CD4-positive, CD25-positive, alpha-beta regulatory T cell (primary cell): Measurements from ENCODE around the gene ALK. TPM values are rescaled to one million over a fixed set of nuclear protein-coding genes. Genes with fewer than 3 reads are reported as not detected.

Experiments used
- ATAC-seq, 2 donors: fragments of 150-1000 bp; cut with Tn5 transposase; one replicate each; pipeline ENCODE4 v1.10.0; 2021; ENCODE audit warnings: low read depth in 2 of 2, moderate number of reproducible peaks in 2 of 2, moderate library complexity in 1 of 2
- DNase-seq, 3 donors: peaks; one replicate each; pipeline versions ENCODE4 v3.0.0 to v3.0.0-alpha.2; 2012 to 2022; ENCODE audit warnings: mixed read lengths in 1 of 3
- H3K27ac ChIP-seq: one replicate; pipeline ENCODE4 v1.7.0; 2013; ENCODE audit warnings: mild to moderate bottlenecking, low read length; ENCODE audit not compliant: insufficient read depth, poor library complexity, severe bottlenecking
- H3K27me3 ChIP-seq: one replicate; pipeline ENCODE4 v1.7.0; 2013; ENCODE audit warnings: low read length; ENCODE audit not compliant: control insufficient read depth, insufficient read depth
- H3K36me3 ChIP-seq: one replicate; pipeline ENCODE4 v1.7.0; 2013; ENCODE audit warnings: mild to moderate bottlenecking, low read length, moderate library complexity; ENCODE audit not compliant: control insufficient read depth, insufficient read depth
- H3K4me1 ChIP-seq: 2 replicates; pipeline ENCODE4 v1.7.0; 2013; ENCODE audit warnings: mild to moderate bottlenecking, low read length; ENCODE audit not compliant: insufficient read depth, control insufficient read depth, poor library complexity, severe bottlenecking
- H3K4me3 ChIP-seq: one replicate; pipeline ENCODE4 v1.7.0; 2013; ENCODE audit warnings: low read depth, mild to moderate bottlenecking, low read length, moderate library complexity
- H3K9me3 ChIP-seq, 2 experiments: 1 replicate in 1 of 2; 2 replicates in 1 of 2; pipeline ENCODE4 v1.7.0; 2013; ENCODE audit warnings: low read length in 2 of 2, mild to moderate bottlenecking in 1 of 2, moderate library complexity in 1 of 2; ENCODE audit not compliant: control insufficient read depth in 2 of 2
- H3K27ac Mint-ChIP-seq, 3 donors: one replicate each; pipeline ENCODE4 v1.8.0; 2020 to 2022; ENCODE audit warnings: mild to moderate bottlenecking in 3 of 3, mixed read lengths in 3 of 3, moderate library complexity in 2 of 3
- H3K27me3 Mint-ChIP-seq: one replicate; pipeline ENCODE4 v1.8.0; 2022; ENCODE audit warnings: mild to moderate bottlenecking, mixed read lengths
- H3K36me3 Mint-ChIP-seq: one replicate; pipeline ENCODE4 v1.8.0; 2020; ENCODE audit warnings: mixed read lengths
- H3K4me1 Mint-ChIP-seq, 4 donors: one replicate each; pipeline ENCODE4 v1.8.0; 2020 to 2022; ENCODE audit warnings: mixed read lengths in 4 of 4, mild to moderate bottlenecking in 1 of 4
- H3K4me3 Mint-ChIP-seq, 4 donors: one replicate each; pipeline ENCODE4 v1.8.0; 2020 to 2022; ENCODE audit warnings: mild to moderate bottlenecking in 4 of 4, mixed read lengths in 4 of 4, moderate library complexity in 3 of 4
- H3K9me3 Mint-ChIP-seq, 7 donors: one replicate each; pipeline ENCODE4 v1.8.0; 2020 to 2022; ENCODE audit warnings: mixed read lengths in 7 of 7, mild to moderate bottlenecking in 3 of 7, moderate library complexity in 2 of 7
- polyA plus RNA-seq, 4 donors: library from polyadenylated mRNA; unstranded; fragments of 300-500 nt; fragmentation: Illumina TruSeq; gene quantifications; one replicate each; pipeline ENCODE4 v1.2.3, GENCODE V29; 2021
- total RNA-seq: library from RNA; stranded (reverse); gene quantifications from one replicate; pipeline ENCODE4 v1.2.3, GENCODE V29; 2022

The ALK gene
- total and polyA plus RNA-seq, 5 donors from 2014 or later: not detected

DNA sequence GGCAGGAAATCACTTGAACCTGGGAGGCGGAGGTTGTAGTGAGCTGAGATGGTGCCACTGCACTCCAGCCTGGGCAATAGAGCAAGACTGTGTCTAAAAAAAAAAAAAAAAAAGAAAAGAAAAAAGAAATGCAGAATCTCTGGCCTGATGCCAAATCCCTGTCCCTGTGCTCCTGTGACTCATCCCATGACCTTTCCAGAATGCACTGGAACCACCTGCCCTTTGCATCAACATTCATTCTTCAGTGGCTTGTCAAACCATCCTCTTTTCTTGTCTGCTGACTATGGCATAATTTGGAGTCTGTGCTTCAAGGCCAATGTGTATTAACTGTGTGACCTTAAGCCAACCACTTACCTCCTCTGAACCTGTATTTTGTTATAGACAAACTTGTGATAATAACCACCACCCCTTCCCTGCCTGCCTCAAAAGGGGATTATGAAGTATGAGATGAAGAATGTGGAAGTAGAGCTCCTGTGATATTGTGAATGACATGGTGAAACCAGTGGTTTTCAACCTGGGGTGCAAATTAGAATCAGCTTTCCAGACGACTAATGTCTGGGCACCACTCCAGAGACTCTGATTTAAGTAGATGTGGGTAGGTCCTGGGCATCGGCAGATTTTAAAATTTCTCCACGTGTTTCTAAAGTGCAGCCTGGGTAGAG lies 616.9 kb downstream of the ALK start:
- Mint-ChIP-seq H3K4me3 (no peak overlapping the region), H3K27ac (no peak overlapping the region), H3K36me3 (no peaks in the 10 kb centered on the region), H3K27me3 (peaks cover 38% of the 10 kb centered on the region), H3K9me3 (peaks cover 0 to 3% (median 0%) of the 10 kb centered on the region in 7 donors), H3K4me1 (peaks cover 0 to 5% (median 0%) of the 10 kb centered on the region in 4 donors)
- Histone ChIP-seq H3K36me3 (no peaks in the 10 kb centered on the region), H3K27ac (no peak overlapping the region), H3K4me1 (no peaks in the 10 kb centered on the region), H3K4me3 (no peak overlapping the region), H3K27me3 (peaks cover 4% of the 10 kb centered on the region), H3K9me3 (no peaks in the 10 kb centered on the region)
- DNase-seq: no peak
- ATAC-seq: no peak

- ATAC-seq (no peak), DNase-seq (no peak)
- no peak overlapping the region for H3K4me3 ChIP-seq
- Mint-ChIP-seq H3K4me3 (no peak overlapping the region), H3K27me3 (peaks cover 50% of the 10 kb centered on the region), H3K36me3 (no peaks in the 10 kb centered on the region), H3K4me1 (peaks cover 0 to 2% (median 0%) of the 10 kb centered on the region in 4 donors), H3K27ac (no peak overlapping the region), H3K9me3 (peaks cover 0 to 4% (median 0%) of the 10 kb centered on the region in 7 donors)
- no peak overlapping the region for H3K27ac ChIP-seq
- H3K4me1 ChIP-seq: no peaks in the 10 kb centered on the region
- H3K9me3 ChIP-seq: no peaks in the 10 kb centered on the region
- H3K36me3 ChIP-seq: no peaks in the 10 kb centered on the region
- H3K27me3 ChIP-seq: peaks cover 10% of the 10 kb centered on the region
Observed at GRCh38 chr2:29296585-29296984, 624.8 kb downstream of the ALK start.

GRCh38 chr2:29295845-29296244 lies 625.5 kb downstream of the ALK start:
- H3K4me1 Mint-ChIP-seq: no peaks in the 10 kb centered on the region

GRCh38 chr2:29293830-29294438 lies 627.5 kb downstream of the ALK start:
- H3K27me3 Mint-ChIP-seq: peaks cover 40% of the 10 kb centered on the region

More at GRCh38 chr2:29295845-29296244, 625.5 kb downstream of the ALK start:
- Histone ChIP-seq H3K4me1 (no peaks in the 10 kb centered on the region), H3K36me3 (no peaks in the 10 kb centered on the region), H3K27ac (no peak overlapping the region), H3K9me3 (no peaks in the 10 kb centered on the region), H3K4me3 (no peak overlapping the region), H3K27me3 (peaks cover 10% of the 10 kb centered on the region)
- Mint-ChIP-seq H3K27me3 (peaks cover 48% of the 10 kb centered on the region), H3K4me3 (no peak overlapping the region), H3K9me3 (peaks cover 0 to 4% (median 0%) of the 10 kb centered on the region in 7 donors), H3K27ac (no peak overlapping the region), H3K36me3 (no peaks in the 10 kb centered on the region)
- peak in 1 of 3 donors; percentile 11 for DNase-seq
- no peak for ATAC-seq

GRCh38 chr2:29290293-29291047 lies 630.9 kb downstream of the ALK start:
- Histone ChIP-seq H3K4me3 (no peak overlapping the region), H3K36me3 (no peaks in the 10 kb centered on the region), H3K9me3 (no peaks in the 10 kb centered on the region), H3K4me1 (no peaks in the 10 kb centered on the region), H3K27me3 (peaks cover 5% of the 10 kb centered on the region), H3K27ac (no peak overlapping the region)
- H3K9me3 Mint-ChIP-seq: peaks cover 0 to 4% (median 0%) of the 10 kb centered on the region in 7 donors
- peaks cover 18% of the 10 kb centered on the region for H3K27me3 Mint-ChIP-seq
- H3K27ac Mint-ChIP-seq: no peak overlapping the region
- no peaks in the 10 kb centered on the region for H3K36me3 Mint-ChIP-seq
- ATAC-seq: no peak
- no peak overlapping the region for H3K4me3 Mint-ChIP-seq
- DNase-seq: no peak
- H3K4me1 Mint-ChIP-seq: no peaks in the 10 kb centered on the region

More at GRCh38 chr2:29293830-29294438, 627.5 kb downstream of the ALK start:
- Mint-ChIP-seq H3K36me3 (no peaks in the 10 kb centered on the region), H3K27ac (no peak overlapping the region), H3K9me3 (peaks cover 0 to 4% (median 0%) of the 10 kb centered on the region in 7 donors), H3K4me3 (no peak overlapping the region), H3K4me1 (no peaks in the 10 kb centered on the region)
- H3K4me3 ChIP-seq: no peak overlapping the region
- no peaks in the 10 kb centered on the region for H3K9me3 ChIP-seq
- H3K27ac ChIP-seq: no peak overlapping the region
- no peak for ATAC-seq
- DNase-seq: peak in 1 of 3 donors; percentile 12
- no peaks in the 10 kb centered on the region for H3K36me3 ChIP-seq
- peaks cover 8% of the 10 kb centered on the region for H3K27me3 ChIP-seq
- H3K4me1 ChIP-seq: no peaks in the 10 kb centered on the region

DNA sequence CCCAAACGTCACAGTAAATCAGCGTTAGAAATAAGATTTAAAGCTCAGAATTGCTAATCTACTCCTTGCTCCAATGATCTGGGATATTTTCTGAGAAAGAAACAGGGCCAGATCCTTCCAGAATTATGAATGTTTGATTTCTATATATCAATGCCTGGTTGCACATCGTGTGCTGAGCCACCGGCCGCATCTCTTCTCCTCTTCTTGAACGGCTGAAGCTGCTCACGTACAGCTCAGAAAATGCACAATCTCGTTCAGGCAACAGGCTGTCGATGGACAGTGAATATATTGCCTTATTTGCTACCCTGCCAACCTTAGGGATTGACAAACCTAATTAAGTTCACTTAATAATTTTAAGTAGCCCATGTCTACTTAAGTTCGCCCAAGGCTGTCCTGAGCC lies 636.7 kb downstream of the ALK start:
- Histone ChIP-seq H3K27me3 (no peaks in the 10 kb centered on the region), H3K9me3 (no peaks in the 10 kb centered on the region), H3K4me1 (no peaks in the 10 kb centered on the region), H3K4me3 (no peak overlapping the region), H3K36me3 (no peaks in the 10 kb centered on the region), H3K27ac (no peak overlapping the region)
- Mint-ChIP-seq H3K36me3 (no peaks in the 10 kb centered on the region), H3K9me3 (peaks cover 0 to 2% (median 0%) of the 10 kb centered on the region in 7 donors), H3K4me3 (no peak overlapping the region), H3K27me3 (peaks cover 7% of the 10 kb centered on the region), H3K4me1 (no peaks in the 10 kb centered on the region), H3K27ac (no peak overlapping the region)
- DNase-seq: no peak
- ATAC-seq: no peak

DNA sequence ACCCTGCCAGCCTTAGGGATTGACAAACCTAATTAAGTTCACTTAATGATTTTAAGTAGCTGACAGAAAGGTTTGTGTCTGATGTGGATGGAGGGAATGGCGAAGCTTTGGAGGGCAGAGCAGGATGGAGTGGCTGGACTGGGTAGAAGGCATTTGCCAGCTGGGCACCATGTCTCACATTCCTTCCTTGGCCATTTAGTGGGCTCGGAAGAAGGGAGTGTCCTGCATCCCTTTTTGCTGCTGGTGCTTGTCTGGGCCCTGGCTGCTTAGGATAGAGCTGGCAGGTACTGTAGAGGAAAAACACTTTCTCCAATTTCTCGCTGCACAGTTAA lies 639.5 kb downstream of the ALK start:
- no peak for DNase-seq
- Mint-ChIP-seq H3K36me3 (no peaks in the 10 kb centered on the region), H3K27me3 (peaks cover 16% of the 10 kb centered on the region), H3K4me3 (no peak overlapping the region), H3K9me3 (peaks cover 0 to 4% (median 0%) of the 10 kb centered on the region in 7 donors), H3K27ac (no peak overlapping the region), H3K4me1 (no peaks in the 10 kb centered on the region)
- no peak for ATAC-seq
- Histone ChIP-seq H3K36me3 (no peaks in the 10 kb centered on the region), H3K27me3 (no peaks in the 10 kb centered on the region), H3K4me3 (no peak overlapping the region), H3K9me3 (no peaks in the 10 kb centered on the region), H3K4me1 (no peaks in the 10 kb centered on the region), H3K27ac (no peak overlapping the region)
